Glomerular endothelial cell (primary cell): ENCODE measurements around the gene TUBB4B. TPM values are rescaled to one million over a fixed set of nuclear protein-coding genes. Genes with fewer than 3 reads are reported as not detected.

Experiments
- DNase-seq: peaks from one replicate; pipeline ENCODE4 v3.0.0-alpha.2; 2011; ENCODE audit warnings: low read depth, low spot score; ENCODE audit errors: extremely low read depth
- total RNA-seq: library from RNA; depleted of rRNA; stranded (reverse); fragments of >200 nt; gene quantifications from 2 replicates; pipeline ENCODE4 v1.2.3, GENCODE V29; 2015

The TUBB4B gene
- total RNA-seq, 1 donor from 2014 or later = 427 TPM

DNA sequence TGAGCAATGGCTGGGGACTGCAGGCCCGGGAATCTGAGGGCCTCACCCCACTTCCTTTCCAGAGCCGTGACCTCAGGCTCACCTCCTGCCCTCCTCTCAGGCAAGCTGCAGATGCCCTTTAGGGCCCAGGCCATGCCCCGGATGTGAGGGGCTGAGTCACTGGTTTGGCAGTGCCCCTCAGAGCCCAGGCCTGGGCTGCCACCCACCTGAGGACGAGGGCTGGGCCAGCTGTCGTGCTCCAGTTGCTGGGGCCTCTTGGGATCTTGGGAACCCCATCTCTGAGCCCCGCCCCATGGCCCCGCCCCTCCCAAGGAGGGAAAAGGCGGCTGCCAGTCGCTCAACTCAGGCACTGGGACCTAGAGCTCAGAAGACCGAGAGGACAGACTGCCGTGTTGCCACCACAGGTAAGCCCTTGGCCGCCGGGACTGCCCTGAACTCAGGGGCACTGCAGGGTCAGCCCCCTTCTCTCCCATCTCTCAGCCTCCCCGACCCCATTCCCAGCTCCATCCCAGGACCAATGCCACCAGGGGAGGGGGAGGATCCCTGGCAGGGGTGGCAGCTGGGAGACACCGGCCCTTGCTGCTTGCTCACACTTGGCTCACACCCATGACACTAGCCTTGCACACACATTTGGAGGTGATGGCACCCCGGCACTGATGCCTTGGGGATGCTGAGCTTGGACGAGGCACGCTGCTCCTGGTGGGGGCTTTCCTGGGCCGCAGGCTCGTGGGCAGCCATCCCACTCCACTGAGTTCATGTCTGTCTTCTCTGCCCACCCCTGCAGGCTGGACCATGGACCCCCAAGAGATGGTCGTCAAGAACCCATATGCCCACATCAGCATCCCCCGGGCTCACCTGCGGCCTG is 16.0 kb upstream of the TUBB4B start, which contains the start of gene CYSRT1:
Gene CYSRT1 (plus strand): TSS at position 345 of the 865 bp plus-strand sequence. CDS start 448 bp downstream, at position 793.
- DNase-seq = no peak

GRCh38 chr9:137225699-137226331 is 15.3 kb upstream of the TUBB4B start:
- no peak for DNase-seq

GRCh38 chr9:137226338-137227053 is 14.6 kb upstream of the TUBB4B start:
- DNase-seq = no peak

DNA sequence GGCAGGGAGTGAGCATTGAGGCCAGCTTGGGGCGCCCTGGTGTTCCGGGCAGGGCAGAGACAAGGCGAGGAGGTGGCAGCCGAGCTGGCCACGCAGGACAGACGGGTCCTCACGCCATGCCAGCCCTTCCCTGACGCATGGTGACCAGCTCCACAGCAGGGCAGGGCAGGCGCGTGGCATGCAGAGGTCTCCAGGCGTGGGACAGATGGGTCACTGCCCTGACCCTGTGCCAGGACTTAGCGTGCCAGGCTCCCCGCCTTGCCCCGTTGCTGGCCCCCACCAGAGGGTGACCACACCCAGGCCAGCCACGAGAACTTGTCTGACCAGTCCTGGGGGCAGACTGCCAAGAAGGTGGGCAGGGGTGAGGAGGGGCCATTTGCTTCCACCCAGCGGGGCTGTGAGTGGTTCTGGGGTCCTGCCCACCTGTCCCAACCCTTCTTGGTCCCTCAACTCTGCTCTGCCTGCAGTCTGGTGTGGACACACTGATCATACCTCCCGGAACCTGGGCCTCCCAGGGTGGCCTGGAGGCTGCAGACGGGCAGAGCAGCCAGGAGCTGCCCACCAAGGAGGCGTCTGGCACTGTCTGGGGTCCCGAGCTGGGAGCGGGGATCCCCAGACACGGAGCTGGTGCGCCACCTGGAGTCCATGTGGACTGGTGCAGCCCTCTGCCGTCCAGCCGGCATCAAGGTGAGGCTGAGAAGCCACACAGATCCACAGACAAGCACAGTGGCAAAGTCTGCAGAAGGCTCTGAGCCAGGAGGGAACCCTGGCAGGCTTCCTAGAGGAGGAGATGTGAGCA is 13.8 kb upstream of the TUBB4B start, which contains the start of gene RNF224:
Gene RNF224 (plus strand): TSS at position 449 of the 799 bp plus-strand sequence. CDS start 834 bp downstream, outside the sequence.
- DNase-seq = no peak

DNA sequence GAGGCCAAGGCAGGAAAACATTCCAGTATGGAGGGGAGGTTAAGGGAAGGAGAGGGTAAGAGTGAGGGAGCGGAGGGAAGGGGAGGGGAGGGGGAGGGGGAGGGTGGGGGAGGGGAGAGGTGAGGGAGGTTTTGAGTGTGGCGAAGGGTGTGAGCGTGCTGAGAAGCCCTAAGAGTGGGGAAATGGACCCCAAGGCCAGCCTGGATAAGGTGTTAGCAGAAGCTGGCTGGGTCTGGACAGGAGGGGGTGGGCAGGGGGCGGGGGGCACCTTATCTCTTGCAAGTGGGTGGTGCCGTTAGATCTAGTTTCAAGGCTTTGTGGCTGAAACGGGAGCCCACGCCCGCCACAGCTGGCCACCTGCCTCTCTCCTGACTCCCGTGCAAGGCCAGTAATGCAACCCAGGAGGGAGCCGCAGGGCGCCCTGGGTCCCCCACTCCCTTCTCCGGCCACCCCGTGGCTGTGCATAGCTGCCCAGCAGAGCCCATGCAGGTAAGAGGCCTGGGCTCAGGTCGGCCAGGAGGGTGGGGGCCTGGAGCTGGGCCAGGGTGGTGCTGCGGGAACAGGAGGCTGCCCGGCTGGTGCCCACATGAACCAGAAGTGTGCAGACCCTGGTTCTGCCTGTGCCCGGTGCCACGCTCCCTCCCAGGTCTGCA is 13.1 kb upstream of the TUBB4B start:
- no peak for DNase-seq

GRCh38 chr9:137228506-137228967 is 12.6 kb upstream of the TUBB4B start:
- DNase-seq = no peak

- DNase-seq = no peak
These were observed 11.9 kb upstream of the TUBB4B start for GRCh38 chr9:137228968-137229896.

GRCh38 chr9:137229903-137230704 is 11.0 kb upstream of the TUBB4B start:
- no peak for DNase-seq

DNA sequence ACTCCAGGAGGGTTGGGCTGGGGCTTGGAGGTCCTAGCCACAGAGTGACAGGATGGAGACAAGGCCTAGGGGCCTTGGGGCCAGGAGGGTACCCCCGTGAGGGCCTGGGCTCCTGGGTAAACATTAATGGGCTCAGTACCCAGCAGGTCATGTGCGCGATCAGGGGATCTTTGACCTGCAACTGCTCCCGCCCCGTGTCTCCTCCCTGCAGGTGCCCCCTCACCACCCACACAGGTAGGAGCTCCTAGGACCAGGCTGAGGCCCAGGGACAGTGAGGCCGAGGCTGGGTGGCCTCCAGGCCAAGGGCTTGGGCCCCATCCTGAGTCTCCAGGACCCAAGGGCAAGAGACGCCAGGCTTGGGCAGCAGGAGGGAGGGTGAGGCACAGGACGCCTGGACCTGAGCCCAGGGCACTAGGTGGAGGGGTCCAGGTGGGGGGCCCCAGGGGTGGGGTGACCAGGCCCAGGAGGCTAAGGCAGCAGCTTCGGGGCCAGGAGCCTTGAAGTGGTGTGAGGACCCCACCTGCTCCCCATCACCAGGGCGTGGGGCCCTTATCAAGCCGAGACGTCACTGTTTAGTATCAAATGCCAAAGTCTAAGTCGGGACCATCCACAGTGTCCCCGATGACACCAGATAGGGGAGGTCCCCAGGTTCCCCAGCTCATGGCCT is 10.2 kb upstream of the TUBB4B start, which contains the start of gene SLC34A3:
Gene SLC34A3 (plus strand): TSS at position 197 of the 667 bp plus-strand sequence. CDS start 802 bp downstream, outside the sequence.
- DNase-seq = no peak

DNA sequence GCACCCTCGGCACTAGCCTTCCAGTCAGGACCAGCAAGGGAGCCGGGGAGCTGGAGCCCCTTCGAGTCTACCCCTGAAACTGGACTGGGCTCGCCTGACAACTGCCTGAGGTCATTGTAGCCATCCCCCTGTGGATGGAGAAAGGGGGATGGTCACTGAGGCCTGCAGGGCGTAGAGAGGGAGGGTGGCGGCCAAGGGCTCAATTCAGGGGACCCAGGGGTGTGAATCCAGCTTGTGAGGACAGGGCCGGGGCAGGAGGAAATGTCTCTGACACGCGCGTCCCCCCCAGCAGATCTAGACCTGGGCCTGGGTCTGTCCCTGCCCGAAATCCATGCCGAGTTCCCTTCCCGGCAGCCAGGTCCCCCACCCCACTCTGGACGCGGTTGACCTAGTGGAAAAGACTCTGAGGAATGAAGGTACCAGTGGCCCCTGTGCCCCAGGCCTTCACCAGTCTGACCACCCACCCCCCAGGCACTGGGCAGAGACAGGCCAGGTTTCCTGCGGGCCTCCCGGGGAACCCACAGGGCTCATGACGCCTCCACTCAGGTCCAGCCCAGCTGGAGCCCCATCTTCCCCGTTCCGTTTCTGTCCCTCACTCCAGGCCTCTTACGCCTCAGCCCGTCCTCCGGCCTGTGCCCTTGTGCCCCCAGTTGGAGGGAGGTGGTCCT is 9.6 kb upstream of the TUBB4B start:
- DNase-seq = no peak

DNA sequence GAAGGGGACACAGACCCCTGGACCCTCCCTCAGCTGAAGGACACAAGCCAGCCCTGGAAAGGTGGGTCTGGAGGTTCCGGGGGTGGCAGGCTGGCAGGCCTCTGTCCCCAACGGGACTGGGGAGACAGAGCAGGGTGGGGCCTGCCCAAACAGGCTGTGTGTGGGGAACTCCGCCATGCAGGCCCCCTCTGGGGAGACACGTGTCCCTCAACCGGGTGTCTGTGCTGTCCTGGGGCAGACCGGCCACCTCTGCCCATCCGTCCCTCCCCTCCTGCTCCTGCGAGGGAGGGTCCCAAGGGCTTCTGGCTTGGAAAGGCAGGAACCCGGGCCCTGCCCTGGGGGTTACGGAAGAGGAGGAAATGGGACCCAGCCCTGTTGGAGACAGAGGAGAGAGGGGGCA is 9.0 kb upstream of the TUBB4B start:
- DNase-seq = no peak

GRCh38 chr9:137232510-137232909 is 8.6 kb upstream of the TUBB4B start:
- DNase-seq = no peak

GRCh38 chr9:137233143-137233980 is 7.7 kb upstream of the TUBB4B start:
- no peak for DNase-seq

GRCh38 chr9:137234055-137234697 is 6.9 kb upstream of the TUBB4B start:
- DNase-seq = no peak

DNA sequence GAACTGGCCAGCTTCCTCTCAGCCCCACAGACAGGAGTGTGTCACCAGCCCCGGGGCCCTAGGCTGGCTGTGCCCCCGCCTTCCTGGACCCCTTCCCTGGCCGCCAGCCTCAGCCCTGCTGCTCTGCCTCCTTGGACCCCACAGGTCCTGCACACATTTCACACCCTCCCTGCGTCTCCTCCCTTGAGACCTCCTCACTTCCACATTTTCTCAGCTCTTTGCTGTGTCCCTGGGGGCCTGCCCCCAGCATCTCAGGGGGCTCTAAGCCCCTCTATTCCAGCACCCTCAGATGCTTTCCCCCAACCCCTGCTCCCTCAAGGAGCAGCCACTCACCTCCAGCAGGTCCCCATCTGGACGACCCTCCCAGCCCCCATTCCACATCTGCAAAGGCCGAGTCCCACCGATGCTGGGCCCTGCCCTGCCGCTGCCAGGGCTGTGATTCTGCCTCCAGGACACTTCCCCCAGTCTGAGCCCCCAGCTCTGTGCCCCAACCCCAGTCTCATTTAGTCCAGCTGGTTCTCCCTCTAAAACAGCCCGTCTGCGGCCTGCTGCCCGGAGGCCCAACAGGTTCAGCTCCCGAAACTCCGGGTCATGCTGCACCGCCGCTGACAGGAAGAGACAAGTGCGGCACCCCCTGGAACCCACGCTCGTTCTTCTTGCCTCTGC is 6.2 kb upstream of the TUBB4B start:
- no peak for DNase-seq
